ENCODE measurements around the gene SPATA31D4. TPM values are rescaled to one million over a fixed set of nuclear protein-coding genes. Genes with fewer than 3 reads are reported as not detected.
"Not testable (repeated sequence)": the region's sequence is repeated elsewhere in the genome, so short reads cannot be mapped to it uniquely, and the experiment has no call there.

SPATA31D4 gene
- total RNA-seq, result not detected

DNA sequence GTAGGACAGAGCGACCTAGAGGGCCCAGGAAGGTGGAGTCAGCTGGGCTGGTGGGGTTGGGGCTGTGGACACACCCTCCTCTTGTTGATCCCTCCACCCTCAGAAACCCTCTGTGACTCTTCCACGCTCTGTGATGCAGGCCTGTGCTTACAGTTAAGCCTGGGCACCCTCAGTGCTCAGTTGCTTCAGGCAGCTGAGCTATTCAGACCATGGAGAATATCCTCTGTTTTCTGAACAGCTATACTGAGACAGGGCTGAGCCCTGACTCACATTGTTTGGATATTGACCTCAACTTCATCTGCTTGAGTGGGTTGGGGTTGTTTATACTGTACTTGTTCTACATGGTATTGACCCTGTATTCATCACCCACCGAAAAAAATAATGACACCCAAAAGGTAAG lies at the start of gene SPATA31D4:
SPATA31D4 (plus strand) TSS at position 124 of the 400 bp plus-strand sequence; CDS start at position 210, 86 bp downstream.
- not testable (repeated sequence) for H3K36me3 ChIP-seq (ENCODE audit: control insufficient read depth in 3 of 3, insufficient read depth in 3 of 3, low read length in 3 of 3); H3K9me3 ChIP-seq (ENCODE audit: control insufficient read depth in 3 of 3, low read length in 3 of 3); H3K9ac ChIP-seq (ENCODE audit: low read depth in 1 of 3, low read length in 3 of 3); H3K27me3 ChIP-seq (ENCODE audit: control insufficient read depth in 3 of 3, insufficient read depth in 3 of 3, low read length in 3 of 3); H3K4me1 ChIP-seq (ENCODE audit: control insufficient read depth in 3 of 3, insufficient read depth in 3 of 3, low read length in 3 of 3); H3K27ac ChIP-seq (ENCODE audit: low read depth, low read length); H3K4me3 ChIP-seq (ENCODE audit: low read length in 3 of 3)

DNA sequence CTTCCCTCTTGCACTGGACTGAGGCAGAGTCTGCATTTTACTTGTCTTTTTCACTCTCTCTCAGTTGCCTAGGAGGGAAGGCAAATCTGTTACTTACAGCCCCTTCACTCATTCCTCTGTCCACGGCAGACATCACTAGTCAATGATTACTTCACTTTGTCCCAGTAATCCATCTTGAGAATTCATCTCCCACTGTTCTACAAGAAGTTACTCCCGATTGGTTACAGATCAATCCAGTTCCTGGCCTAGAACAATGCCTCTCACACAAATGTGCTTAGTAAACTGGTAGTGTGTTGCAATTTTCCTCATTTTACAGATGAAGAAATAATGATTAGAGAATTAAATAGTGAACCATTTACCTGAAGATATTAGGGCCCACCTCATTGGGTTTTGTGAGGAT lies 49.7 kb upstream of the SPATA31D4 start:
- Histone ChIP-seq H3K4me3 (ENCODE audit: low read length in 3 of 3) (no peak overlapping the region), H3K36me3 (ENCODE audit: control insufficient read depth in 3 of 3, insufficient read depth in 3 of 3, low read length in 3 of 3) (no peaks in the 10 kb centered on the region), H3K27ac (ENCODE audit: low read depth, low read length) (no peak overlapping the region), H3K27me3 (ENCODE audit: control insufficient read depth in 3 of 3, insufficient read depth in 3 of 3, low read length in 3 of 3) (no peaks in the 10 kb centered on the region), H3K4me1 (ENCODE audit: control insufficient read depth in 3 of 3, insufficient read depth in 3 of 3, low read length in 3 of 3) (peaks cover 3 to 8% (median 8%) of the 10 kb centered on the region in 3 donors), H3K9ac (ENCODE audit: low read depth in 1 of 3, low read length in 3 of 3) (no peak overlapping the region), H3K9me3 (ENCODE audit: control insufficient read depth in 3 of 3, low read length in 3 of 3) (no peaks in the 10 kb centered on the region)

DNA sequence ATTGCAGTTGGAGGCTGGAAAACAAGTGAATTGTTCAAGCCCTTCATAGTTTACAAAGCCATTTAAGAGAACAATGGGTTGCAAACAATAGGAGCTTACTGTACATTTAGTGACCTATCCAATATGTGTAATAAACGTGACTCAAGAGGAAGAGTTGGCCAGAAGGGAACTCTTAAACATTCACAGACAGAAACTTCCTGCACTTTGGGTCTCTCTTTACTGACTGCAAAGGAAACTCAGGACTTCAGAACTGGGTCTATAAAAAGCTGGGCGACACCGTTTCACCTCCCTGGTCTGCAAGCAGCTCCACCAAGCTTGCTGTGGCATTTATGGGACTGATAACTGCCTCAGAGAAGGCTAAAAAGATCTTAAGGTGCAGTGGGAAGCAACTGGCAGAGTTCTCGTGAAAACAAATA lies 48.7 kb upstream of the SPATA31D4 start:
- H3K27me3 ChIP-seq (ENCODE audit: control insufficient read depth in 3 of 3, insufficient read depth in 3 of 3, low read length in 3 of 3), result no peaks in the 10 kb centered on the region
- H3K9me3 ChIP-seq (ENCODE audit: control insufficient read depth in 3 of 3, low read length in 3 of 3), result no peaks in the 10 kb centered on the region
- peaks cover 1 to 8% (median 7%) of the 10 kb centered on the region in 3 donors for H3K4me1 ChIP-seq (ENCODE audit: control insufficient read depth in 3 of 3, insufficient read depth in 3 of 3, low read length in 3 of 3)
- H3K27ac ChIP-seq (ENCODE audit: low read depth, low read length), result no peak overlapping the region
- no peak overlapping the region for H3K9ac ChIP-seq (ENCODE audit: low read depth in 1 of 3, low read length in 3 of 3)
- H3K4me3 ChIP-seq (ENCODE audit: low read length in 3 of 3), result no peak overlapping the region
- H3K36me3 ChIP-seq (ENCODE audit: control insufficient read depth in 3 of 3, insufficient read depth in 3 of 3, low read length in 3 of 3), result no peaks in the 10 kb centered on the region

DNA sequence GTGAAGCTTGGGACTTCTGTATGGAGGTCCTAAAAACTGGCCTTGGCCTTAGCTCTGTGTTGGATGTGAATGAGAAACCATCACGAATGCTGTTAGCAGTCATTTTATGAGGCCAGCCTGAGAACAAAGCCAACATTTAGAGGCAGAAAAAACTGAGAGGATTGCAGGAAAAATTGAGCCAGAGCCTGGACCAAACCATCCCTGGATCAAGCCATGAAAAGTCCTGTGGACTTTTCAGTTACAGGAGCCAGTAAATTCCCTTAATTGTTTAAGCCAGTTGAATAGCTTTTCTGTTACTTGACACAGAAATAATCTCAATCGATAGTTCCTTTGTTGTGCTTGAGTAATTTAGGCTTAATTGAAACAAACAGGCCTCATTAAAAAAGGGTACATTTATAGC lies 42.6 kb upstream of the SPATA31D4 start:
- no peaks in the 10 kb centered on the region for H3K27me3 ChIP-seq (ENCODE audit: control insufficient read depth in 3 of 3, insufficient read depth in 3 of 3, low read length in 3 of 3)
- no peak overlapping the region for H3K4me3 ChIP-seq (ENCODE audit: low read length in 3 of 3)
- no peak overlapping the region for H3K27ac ChIP-seq (ENCODE audit: low read depth, low read length)
- no peak overlapping the region for H3K9ac ChIP-seq (ENCODE audit: low read depth in 1 of 3, low read length in 3 of 3)
- H3K4me1 ChIP-seq (ENCODE audit: control insufficient read depth in 3 of 3, insufficient read depth in 3 of 3, low read length in 3 of 3), result no peaks in the 10 kb centered on the region
- no peaks in the 10 kb centered on the region for H3K36me3 ChIP-seq (ENCODE audit: control insufficient read depth in 3 of 3, insufficient read depth in 3 of 3, low read length in 3 of 3)
- no peaks in the 10 kb centered on the region for H3K9me3 ChIP-seq (ENCODE audit: control insufficient read depth in 3 of 3, low read length in 3 of 3)

DNA sequence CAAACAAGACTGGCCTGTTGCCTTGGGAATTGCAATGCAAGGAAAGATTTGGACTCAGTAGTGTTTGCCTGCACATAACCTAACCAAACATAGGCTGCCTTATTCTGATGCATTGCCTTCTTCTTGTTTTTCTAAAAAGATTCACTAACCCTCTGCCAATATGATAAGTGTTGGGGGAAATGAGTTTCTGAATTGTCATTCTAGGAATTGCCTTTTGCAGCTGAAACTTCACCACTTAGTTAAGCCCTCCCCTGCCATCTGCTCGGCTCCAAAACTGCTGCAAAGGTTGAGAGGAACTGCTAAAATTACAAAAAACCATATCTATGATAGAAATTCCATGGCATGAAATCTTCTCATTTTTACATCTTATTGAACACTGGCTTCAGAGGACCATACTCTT lies 41.6 kb upstream of the SPATA31D4 start:
- no peaks in the 10 kb centered on the region for H3K36me3 ChIP-seq (ENCODE audit: control insufficient read depth in 3 of 3, insufficient read depth in 3 of 3, low read length in 3 of 3)
- no peaks in the 10 kb centered on the region for H3K4me1 ChIP-seq (ENCODE audit: control insufficient read depth in 3 of 3, insufficient read depth in 3 of 3, low read length in 3 of 3)
- H3K27me3 ChIP-seq (ENCODE audit: control insufficient read depth in 3 of 3, insufficient read depth in 3 of 3, low read length in 3 of 3), result no peaks in the 10 kb centered on the region
- no peak overlapping the region for H3K9ac ChIP-seq (ENCODE audit: low read depth in 1 of 3, low read length in 3 of 3)
- no peak overlapping the region for H3K4me3 ChIP-seq (ENCODE audit: low read length in 3 of 3)
- H3K9me3 ChIP-seq (ENCODE audit: control insufficient read depth in 3 of 3, low read length in 3 of 3), result no peaks in the 10 kb centered on the region
- no peak overlapping the region for H3K27ac ChIP-seq (ENCODE audit: low read depth, low read length)

DNA sequence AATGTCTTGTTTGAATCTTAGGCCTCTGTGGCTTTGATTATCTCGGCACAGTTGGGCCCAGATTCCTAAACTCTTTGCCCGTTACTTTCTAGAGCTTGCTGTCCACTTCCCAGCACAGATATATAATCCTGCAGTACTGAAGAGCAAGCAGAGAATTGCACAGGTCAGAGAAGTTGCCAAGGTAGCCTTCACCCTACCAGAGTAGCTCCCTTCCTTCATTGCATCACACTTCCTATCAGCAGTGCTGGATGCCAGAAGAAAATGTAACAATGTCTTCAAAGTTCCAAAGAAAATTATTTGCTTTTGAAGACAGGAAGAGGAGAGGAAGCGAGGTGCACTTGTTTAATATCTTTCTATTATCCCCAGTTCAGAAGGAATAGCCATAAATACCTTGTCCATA lies 38.1 kb upstream of the SPATA31D4 start:
- H3K27me3 ChIP-seq (ENCODE audit: control insufficient read depth in 3 of 3, insufficient read depth in 3 of 3, low read length in 3 of 3), result no peaks in the 10 kb centered on the region
- no peak overlapping the region for H3K27ac ChIP-seq (ENCODE audit: low read depth, low read length)
- no peak overlapping the region for H3K9ac ChIP-seq (ENCODE audit: low read depth in 1 of 3, low read length in 3 of 3)
- H3K9me3 ChIP-seq (ENCODE audit: control insufficient read depth in 3 of 3, low read length in 3 of 3), result no peaks in the 10 kb centered on the region
- no peaks in the 10 kb centered on the region for H3K4me1 ChIP-seq (ENCODE audit: control insufficient read depth in 3 of 3, insufficient read depth in 3 of 3, low read length in 3 of 3)
- H3K4me3 ChIP-seq (ENCODE audit: low read length in 3 of 3), result no peak overlapping the region
- H3K36me3 ChIP-seq (ENCODE audit: control insufficient read depth in 3 of 3, insufficient read depth in 3 of 3, low read length in 3 of 3), result no peaks in the 10 kb centered on the region

DNA sequence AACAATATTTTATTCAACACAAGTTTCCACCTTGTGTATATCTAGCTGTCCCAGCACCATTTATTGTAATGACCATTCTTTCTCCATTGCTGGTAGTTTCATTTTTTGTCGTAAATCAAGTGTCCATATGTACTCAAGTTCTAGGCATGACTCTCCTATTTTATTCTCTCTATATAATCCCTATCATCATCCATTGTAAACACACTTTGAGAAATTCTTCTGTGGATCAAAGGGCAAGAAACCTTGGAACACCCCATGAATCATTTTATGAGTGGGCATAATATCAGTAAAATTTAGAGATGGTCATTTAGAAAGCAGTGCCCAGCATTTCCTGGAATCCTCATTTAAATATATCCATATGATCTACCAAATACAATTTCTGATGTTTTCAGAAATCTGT lies 35.8 kb upstream of the SPATA31D4 start:
- Histone ChIP-seq H3K4me1 (ENCODE audit: control insufficient read depth in 3 of 3, insufficient read depth in 3 of 3, low read length in 3 of 3) (no peaks in the 10 kb centered on the region), H3K27ac (ENCODE audit: low read depth, low read length) (no peak overlapping the region), H3K9me3 (ENCODE audit: control insufficient read depth in 3 of 3, low read length in 3 of 3) (no peaks in the 10 kb centered on the region), H3K4me3 (ENCODE audit: low read length in 3 of 3) (no peak overlapping the region), H3K27me3 (ENCODE audit: control insufficient read depth in 3 of 3, insufficient read depth in 3 of 3, low read length in 3 of 3) (no peaks in the 10 kb centered on the region), H3K36me3 (ENCODE audit: control insufficient read depth in 3 of 3, insufficient read depth in 3 of 3, low read length in 3 of 3) (no peaks in the 10 kb centered on the region), H3K9ac (ENCODE audit: low read depth in 1 of 3, low read length in 3 of 3) (no peak overlapping the region)

DNA sequence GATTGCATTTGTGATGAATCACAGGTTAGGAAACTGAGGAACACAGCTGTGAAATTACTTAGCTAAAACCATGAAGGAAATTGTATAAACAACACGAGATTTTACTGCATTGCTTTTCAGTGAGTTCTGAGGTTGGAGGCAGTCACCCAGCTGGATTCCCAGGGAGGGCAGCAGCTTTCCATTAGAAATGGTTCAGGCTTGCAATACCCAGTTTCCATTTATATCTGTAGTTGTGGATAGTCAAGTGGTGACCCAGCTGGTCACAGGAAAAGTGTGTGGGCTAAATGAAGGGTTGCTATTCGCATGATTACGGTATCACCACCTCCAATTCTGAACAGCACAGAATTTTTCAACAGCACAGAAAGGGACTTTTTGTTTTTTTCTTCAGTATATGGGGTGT lies 34.3 kb upstream of the SPATA31D4 start:
- Histone ChIP-seq H3K27me3 (ENCODE audit: control insufficient read depth in 3 of 3, insufficient read depth in 3 of 3, low read length in 3 of 3) (no peaks in the 10 kb centered on the region), H3K9ac (ENCODE audit: low read depth in 1 of 3, low read length in 3 of 3) (no peak overlapping the region), H3K27ac (ENCODE audit: low read depth, low read length) (no peak overlapping the region), H3K9me3 (ENCODE audit: control insufficient read depth in 3 of 3, low read length in 3 of 3) (no peaks in the 10 kb centered on the region), H3K4me3 (ENCODE audit: low read length in 3 of 3) (no peak overlapping the region), H3K4me1 (ENCODE audit: control insufficient read depth in 3 of 3, insufficient read depth in 3 of 3, low read length in 3 of 3) (no peaks in the 10 kb centered on the region), H3K36me3 (ENCODE audit: control insufficient read depth in 3 of 3, insufficient read depth in 3 of 3, low read length in 3 of 3) (no peaks in the 10 kb centered on the region)

DNA sequence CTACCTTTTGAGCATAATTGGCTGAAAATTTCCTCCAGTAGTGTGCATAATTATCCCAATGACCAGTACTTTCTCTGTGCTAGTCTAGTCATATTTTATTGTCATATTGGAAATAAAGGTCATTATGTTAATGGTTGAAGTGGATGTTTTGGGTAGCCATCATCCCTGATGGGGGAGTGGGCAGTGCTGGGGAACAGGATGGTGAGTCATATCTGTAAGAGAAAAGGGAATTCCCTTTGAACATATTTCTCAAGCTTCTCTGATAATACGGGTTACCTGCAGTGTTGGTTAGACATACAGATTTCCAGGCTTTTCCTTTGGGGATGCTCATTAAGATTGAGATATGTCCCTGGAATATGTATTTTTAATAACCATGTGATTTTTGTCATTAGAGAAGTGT lies 33.3 kb upstream of the SPATA31D4 start:
- Histone ChIP-seq H3K9me3 (ENCODE audit: control insufficient read depth in 3 of 3, low read length in 3 of 3) (no peaks in the 10 kb centered on the region), H3K4me3 (ENCODE audit: low read length in 3 of 3) (no peak overlapping the region), H3K27ac (ENCODE audit: low read depth, low read length) (no peak overlapping the region), H3K9ac (ENCODE audit: low read depth in 1 of 3, low read length in 3 of 3) (no peak overlapping the region), H3K36me3 (ENCODE audit: control insufficient read depth in 3 of 3, insufficient read depth in 3 of 3, low read length in 3 of 3) (no peaks in the 10 kb centered on the region), H3K4me1 (ENCODE audit: control insufficient read depth in 3 of 3, insufficient read depth in 3 of 3, low read length in 3 of 3) (no peaks in the 10 kb centered on the region), H3K27me3 (ENCODE audit: control insufficient read depth in 3 of 3, insufficient read depth in 3 of 3, low read length in 3 of 3) (no peaks in the 10 kb centered on the region)

DNA sequence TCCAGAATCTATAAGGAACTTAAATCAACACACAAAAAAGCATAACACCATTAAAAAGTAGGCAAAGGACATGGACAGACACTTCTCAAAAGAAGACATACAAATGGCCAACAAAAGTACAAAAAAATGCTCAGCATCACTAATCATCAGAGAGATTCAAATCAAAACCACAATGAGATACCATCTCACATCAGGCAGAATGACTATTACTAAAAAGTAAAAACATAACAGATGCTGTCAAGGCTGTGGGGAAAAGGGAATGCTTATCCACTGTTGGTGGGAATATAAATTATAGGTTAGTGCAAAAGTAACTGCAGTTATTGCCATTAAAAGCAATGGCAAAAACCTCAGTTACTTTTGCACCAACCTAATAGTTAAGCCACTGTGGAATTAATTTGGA lies 32.2 kb upstream of the SPATA31D4 start:
- H3K9me3 ChIP-seq (ENCODE audit: control insufficient read depth in 3 of 3, low read length in 3 of 3), result no peaks in the 10 kb centered on the region
- no peaks in the 10 kb centered on the region for H3K4me1 ChIP-seq (ENCODE audit: control insufficient read depth in 3 of 3, insufficient read depth in 3 of 3, low read length in 3 of 3)
- H3K9ac ChIP-seq (ENCODE audit: low read depth in 1 of 3, low read length in 3 of 3), result no peak overlapping the region
- H3K27me3 ChIP-seq (ENCODE audit: control insufficient read depth in 3 of 3, insufficient read depth in 3 of 3, low read length in 3 of 3), result no peaks in the 10 kb centered on the region
- no peaks in the 10 kb centered on the region for H3K36me3 ChIP-seq (ENCODE audit: control insufficient read depth in 3 of 3, insufficient read depth in 3 of 3, low read length in 3 of 3)
- H3K27ac ChIP-seq (ENCODE audit: low read depth, low read length), result no peak overlapping the region
- no peak overlapping the region for H3K4me3 ChIP-seq (ENCODE audit: low read length in 3 of 3)

DNA sequence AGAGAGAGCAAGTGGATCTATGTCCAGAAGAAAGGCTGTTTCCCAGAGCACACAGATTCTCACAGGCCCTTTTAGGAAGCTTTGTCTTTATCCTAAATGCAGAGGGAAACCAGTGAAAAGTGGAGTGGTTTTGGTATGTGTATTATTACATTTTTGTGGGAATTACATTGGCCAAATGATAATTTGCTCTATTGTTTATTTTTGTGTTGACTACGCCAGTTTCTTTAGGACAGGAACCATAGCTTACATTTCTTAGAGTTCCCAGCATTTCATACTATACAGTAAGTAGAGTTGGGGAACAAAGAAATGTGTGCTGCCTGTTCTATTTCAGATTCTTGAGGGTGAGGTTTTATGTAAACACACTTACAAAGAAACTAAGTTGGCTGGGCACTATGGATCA lies 29.4 kb upstream of the SPATA31D4 start:
- no peaks in the 10 kb centered on the region for H3K36me3 ChIP-seq (ENCODE audit: control insufficient read depth in 3 of 3, insufficient read depth in 3 of 3, low read length in 3 of 3)
- H3K27me3 ChIP-seq (ENCODE audit: control insufficient read depth in 3 of 3, insufficient read depth in 3 of 3, low read length in 3 of 3), result no peaks in the 10 kb centered on the region
- no peaks in the 10 kb centered on the region for H3K4me1 ChIP-seq (ENCODE audit: control insufficient read depth in 3 of 3, insufficient read depth in 3 of 3, low read length in 3 of 3)

More for the DNA sequence above, 29.4 kb upstream of the SPATA31D4 start:
- no peak overlapping the region for H3K4me3 ChIP-seq (ENCODE audit: low read length in 3 of 3)
- H3K27ac ChIP-seq (ENCODE audit: low read depth, low read length), result no peak overlapping the region
- no peaks in the 10 kb centered on the region for H3K9me3 ChIP-seq (ENCODE audit: control insufficient read depth in 3 of 3, low read length in 3 of 3)
- H3K9ac ChIP-seq (ENCODE audit: low read depth in 1 of 3, low read length in 3 of 3), result no peak overlapping the region

Measured in skeletal muscle tissue (tissue), 4 donors.